PFSK-1 (cell line): ENCODE measurements around the gene LTF.

Experiments used
- FOXP2 ChIP-seq: optimal IDR thresholded peaks from 2 replicates; pipeline ENCODE3; 2011; ENCODE audit warnings: borderline replicate concordance, control low read depth, inconsistent platforms; ENCODE audit not compliant: insufficient read depth; ENCODE audit errors: extremely low read length, extremely low read depth
- POLR2AphosphoS5 ChIP-seq: IDR thresholded peaks from 2 replicates; pipeline ENCODE4 v1.6.1; 2012; ENCODE audit warnings: low read depth, mild to moderate bottlenecking, control low read depth, low read length, moderate library complexity
- SIN3A ChIP-seq: IDR thresholded peaks from 2 replicates; pipeline ENCODE4 v1.6.1; 2012; ENCODE audit warnings: mild to moderate bottlenecking, low read length, moderate library complexity, borderline replicate concordance; ENCODE audit not compliant: insufficient read depth
- TAF1 ChIP-seq: IDR thresholded peaks from 2 replicates; pipeline ENCODE4 v1.6.1; 2012; ENCODE audit warnings: low read length, control low read depth, borderline replicate concordance; ENCODE audit not compliant: insufficient read depth
- TF ChIP-seq, protein P1 (sequence below), 2 experiments: IDR thresholded peaks; 2 replicates each; pipeline versions ENCODE4 v1.6.1 to v1.8.0; 2011 to 2012; ENCODE audit warnings: low read depth in 2 of 2, low read length in 2 of 2, control low read depth in 1 of 2, inconsistent platforms in 1 of 2, mild to moderate bottlenecking in 1 of 2, moderate library complexity in 1 of 2; ENCODE audit not compliant: insufficient read depth in 1 of 2

The LTF gene

DNA sequence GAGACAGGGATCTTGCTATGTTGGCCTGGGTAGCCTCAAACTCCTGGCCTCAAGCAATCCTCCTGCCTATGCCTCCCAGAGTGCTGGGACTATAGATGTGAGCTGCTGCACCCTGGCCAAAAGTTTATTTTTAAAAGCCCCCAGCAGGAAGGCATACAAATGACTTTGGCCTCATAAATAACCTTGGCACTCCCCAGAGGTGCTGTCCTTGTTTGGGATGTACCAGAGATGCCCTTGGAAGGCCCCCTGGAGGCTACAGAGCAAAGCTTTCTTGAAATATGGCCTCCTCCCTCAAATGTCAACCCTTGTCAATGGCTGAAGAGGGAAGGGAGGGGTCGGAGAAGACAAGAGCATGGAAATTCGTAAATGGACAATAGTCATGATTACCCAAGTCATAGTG, 19.1 kb upstream of the LTF start:
- TF ChIP-seq, protein P1, sequence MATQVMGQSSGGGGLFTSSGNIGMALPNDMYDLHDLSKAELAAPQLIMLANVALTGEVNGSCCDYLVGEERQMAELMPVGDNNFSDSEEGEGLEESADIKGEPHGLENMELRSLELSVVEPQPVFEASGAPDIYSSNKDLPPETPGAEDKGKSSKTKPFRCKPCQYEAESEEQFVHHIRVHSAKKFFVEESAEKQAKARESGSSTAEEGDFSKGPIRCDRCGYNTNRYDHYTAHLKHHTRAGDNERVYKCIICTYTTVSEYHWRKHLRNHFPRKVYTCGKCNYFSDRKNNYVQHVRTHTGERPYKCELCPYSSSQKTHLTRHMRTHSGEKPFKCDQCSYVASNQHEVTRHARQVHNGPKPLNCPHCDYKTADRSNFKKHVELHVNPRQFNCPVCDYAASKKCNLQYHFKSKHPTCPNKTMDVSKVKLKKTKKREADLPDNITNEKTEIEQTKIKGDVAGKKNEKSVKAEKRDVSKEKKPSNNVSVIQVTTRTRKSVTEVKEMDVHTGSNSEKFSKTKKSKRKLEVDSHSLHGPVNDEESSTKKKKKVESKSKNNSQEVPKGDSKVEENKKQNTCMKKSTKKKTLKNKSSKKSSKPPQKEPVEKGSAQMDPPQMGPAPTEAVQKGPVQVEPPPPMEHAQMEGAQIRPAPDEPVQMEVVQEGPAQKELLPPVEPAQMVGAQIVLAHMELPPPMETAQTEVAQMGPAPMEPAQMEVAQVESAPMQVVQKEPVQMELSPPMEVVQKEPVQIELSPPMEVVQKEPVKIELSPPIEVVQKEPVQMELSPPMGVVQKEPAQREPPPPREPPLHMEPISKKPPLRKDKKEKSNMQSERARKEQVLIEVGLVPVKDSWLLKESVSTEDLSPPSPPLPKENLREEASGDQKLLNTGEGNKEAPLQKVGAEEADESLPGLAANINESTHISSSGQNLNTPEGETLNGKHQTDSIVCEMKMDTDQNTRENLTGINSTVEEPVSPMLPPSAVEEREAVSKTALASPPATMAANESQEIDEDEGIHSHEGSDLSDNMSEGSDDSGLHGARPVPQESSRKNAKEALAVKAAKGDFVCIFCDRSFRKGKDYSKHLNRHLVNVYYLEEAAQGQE (IDR thresholded peaks at IDR 0.05; ENCODE audit: insufficient read depth in 1 of 2, low read depth in 2 of 2, low read length in 2 of 2), result no peak
- no peak for TF ChIP-seq TAF1
- TF ChIP-seq POLR2AphosphoS5, result no peak
- TF ChIP-seq SIN3A, result no peak
- TF ChIP-seq FOXP2, result no peak

DNA sequence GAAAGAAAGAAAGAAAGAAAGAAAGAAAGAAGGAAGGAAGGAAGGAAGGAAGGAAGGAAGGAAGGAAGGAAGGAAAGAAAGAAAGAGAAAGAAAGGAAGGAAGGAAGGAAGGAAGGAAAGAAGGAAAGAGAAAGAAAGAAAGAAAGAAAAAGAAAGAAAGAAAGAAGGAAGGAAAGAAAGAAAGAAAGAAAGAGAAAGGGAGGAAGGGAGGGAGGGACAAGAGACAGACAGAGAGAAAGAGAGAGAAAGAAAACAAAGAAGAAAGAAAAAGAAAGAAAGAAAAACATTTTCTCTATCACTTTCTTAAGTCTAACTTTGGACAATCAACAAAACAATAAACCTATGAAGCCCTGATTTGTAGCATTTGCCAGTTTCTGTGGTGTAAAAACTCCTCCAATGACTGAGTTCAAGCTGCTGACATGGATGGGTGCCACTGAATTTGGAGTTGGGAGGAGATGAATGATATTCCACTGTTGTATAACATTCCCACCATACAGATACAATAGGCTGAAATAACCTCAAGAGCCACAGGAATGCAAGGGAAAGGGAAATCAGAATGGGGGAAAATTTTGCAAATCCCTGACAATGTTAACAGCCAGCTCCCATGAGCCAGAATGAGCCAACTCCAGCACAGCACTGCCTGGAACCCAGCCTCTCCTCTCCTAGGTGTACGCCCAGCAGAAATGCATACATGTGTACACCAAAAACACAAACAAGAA, 18.1 kb upstream of the LTF start:
- TF ChIP-seq POLR2AphosphoS5 (no peak), TAF1 (no peak), SIN3A (no peak), FOXP2 (no peak)
- TF ChIP-seq, protein P1 (IDR thresholded peaks at IDR 0.05; ENCODE audit: insufficient read depth in 1 of 2, low read depth in 2 of 2, low read length in 2 of 2), result no peak

DNA sequence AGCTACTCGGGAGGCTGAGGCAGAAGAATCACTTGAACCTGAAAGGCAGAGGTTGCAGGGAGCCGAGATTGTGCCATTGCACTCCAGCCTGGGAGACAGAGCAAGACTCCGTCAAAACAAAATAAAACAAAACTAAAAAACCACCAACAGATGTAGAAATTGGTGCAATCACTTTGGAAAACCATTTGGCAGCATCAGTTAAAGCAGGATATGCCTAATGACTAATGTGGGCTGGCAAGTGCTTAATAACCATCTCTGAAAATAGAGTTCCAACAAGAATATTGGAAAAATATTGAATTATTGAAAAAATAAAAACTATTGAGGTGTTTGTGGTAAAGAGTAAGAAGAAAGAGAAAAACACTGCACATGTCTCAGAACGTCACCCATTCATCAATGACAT, 16.9 kb upstream of the LTF start:
- TF ChIP-seq TAF1 (no peak), POLR2AphosphoS5 (no peak), SIN3A (no peak), FOXP2 (no peak)
- TF ChIP-seq, protein P1 (IDR thresholded peaks at IDR 0.05; ENCODE audit: insufficient read depth in 1 of 2, low read depth in 2 of 2, low read length in 2 of 2), result no peak

DNA sequence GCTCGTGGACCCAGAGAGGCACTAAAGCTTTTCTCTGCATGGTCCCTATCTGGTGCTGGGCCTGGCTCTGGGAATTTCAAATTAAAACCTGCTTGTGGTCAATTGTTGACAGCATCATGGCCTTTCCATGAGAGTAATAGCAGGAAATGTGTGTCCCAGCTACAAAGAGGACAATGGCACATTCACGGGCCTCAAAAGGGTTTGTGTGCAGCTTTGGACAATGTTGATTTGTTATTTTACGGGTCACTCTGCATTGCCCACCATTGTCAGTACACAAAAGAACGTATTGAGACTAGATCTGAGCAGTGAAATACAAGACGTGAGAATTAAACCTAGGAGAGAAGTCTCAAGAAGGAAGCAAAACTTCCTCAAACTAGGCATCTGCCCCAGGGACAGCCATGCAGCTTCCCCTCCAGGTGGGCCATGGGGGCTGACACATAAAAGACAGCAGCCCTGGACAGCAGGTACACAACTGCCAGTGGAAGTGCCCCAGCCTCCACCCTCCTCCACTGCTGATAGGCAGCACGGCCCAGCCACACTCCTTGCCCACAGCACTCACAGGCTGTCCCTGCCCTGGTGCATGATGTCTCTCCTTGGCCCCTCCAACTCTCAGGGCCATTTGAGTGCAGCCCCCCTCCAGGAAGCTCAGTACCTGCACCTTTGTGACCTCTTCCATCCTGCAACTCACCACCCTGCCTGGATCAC, 15.9 kb upstream of the LTF start:
- TF ChIP-seq SIN3A (no peak), TAF1 (no peak), POLR2AphosphoS5 (no peak), FOXP2 (no peak)
- TF ChIP-seq, protein P1 (IDR thresholded peaks at IDR 0.05; ENCODE audit: insufficient read depth in 1 of 2, low read depth in 2 of 2, low read length in 2 of 2), result no peak
